ENCODE data around the gene BRIP1.
"Not testable (repeated sequence)": the region's sequence is repeated elsewhere in the genome, so short reads cannot be mapped to it uniquely, and the experiment has no call there.

Gene BRIP1

GRCh38 chr17:61687769-61688168 lies 175.6 kb downstream of the BRIP1 start:
- no peak for DNase-seq

- no peak for DNase-seq
These were observed 177.2 kb downstream of the BRIP1 start for GRCh38 chr17:61686113-61686512.

DNA sequence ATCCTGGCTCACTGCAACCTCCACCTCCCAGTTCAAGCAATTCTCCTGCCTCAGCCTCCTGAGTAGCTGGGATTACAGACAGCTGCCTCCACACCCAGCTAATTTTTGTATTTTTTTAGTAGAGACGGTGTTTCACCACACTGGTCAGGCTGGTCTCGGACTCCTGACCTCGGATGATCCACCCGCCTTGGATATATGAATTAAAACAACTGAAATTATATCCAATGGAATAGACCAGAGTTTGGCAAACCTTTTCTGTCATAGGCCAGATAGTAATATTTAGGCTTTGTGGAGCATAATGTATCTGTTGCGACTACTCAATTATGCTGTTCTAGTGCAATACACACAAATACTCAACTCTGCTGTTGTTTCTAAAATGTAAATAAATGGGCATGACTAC lies 178.5 kb downstream of the BRIP1 start:
- no peak for DNase-seq

DNA sequence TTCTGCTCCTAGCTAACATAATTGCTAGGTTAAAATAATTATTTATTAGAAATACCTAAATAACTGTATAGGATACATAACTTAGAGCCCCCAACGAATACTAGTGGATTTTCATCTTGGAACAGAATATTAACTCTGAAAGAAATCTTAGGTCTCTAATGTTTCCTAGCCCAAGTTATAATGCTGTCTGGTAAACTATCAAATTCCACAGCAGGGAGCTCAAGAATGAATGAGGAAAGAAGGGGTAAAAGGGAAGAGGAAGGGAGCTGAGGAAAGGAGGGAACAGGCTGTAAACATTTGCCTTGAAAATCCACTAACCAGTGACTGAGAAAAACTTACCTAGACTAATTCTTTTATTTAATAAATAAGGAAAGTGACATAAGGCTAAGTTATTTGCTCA lies 179.2 kb downstream of the BRIP1 start:
- DNase-seq: no peak

- no peak for DNase-seq
These were observed 179.9 kb downstream of the BRIP1 start for GRCh38 chr17:61683466-61683865.

- DNase-seq: no peak
These were observed 182.4 kb downstream of the BRIP1 start for GRCh38 chr17:61680921-61681320.

DNA sequence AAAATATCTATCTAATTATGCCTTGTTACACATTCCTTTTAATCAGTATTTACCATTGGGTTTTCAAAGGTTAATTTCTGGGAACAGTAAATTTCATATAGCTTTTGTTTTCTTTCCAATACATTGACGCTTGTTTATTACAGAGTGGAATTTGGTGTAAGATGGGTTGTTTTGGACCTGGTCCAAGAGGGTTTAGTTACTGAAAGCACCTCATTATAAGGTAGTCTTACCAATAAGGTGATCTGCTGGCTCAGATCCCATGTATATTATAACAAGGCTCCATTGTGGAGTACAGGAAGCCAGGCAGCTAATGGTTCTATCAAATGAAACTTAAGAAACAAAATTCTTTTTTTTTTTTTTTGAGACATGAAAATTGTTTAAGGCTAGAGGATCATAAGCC lies 185.0 kb downstream of the BRIP1 start:
- DNase-seq: no peak

GRCh38 chr17:61677150-61677811 lies 186.0 kb downstream of the BRIP1 start:
- not testable (repeated sequence) for DNase-seq

DNA sequence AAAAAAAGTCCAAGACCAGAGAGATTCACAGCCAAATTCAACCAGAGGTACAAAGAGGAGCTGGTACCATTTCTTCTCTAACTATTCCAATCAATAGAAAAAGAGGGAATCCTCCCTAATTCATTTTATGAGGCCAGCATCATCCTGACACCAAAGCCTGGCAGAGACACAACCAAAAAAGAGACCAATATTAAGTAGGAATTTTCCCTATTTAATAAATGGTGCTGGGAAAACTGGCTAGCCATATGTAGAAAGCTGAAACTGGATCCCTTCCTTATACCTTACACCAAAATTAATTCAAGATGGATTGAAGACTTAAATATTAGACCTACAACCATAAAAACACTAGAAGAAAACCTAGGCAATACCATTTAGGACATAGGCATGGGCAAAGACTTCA lies 186.8 kb downstream of the BRIP1 start:
- not testable (repeated sequence) for DNase-seq

DNA sequence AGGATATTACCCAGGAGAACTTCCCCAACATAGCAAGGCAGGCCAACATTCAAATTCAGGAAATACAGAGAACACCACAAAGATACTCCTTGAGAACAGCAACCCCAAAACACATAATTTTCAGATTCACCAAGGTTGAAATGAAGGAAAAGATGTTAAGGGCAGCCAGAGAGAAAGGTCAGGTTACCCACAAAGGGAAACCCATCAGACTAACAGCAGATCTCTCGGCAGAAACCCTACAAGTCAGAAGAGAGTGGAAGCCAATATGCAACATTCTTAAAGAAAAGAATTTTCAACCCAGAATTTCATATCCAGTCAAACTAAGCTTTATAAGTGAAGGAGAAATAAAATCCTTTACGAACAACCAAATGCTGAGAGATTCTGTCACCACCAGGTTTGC lies 188.7 kb downstream of the BRIP1 start:
- not testable (repeated sequence) for DNase-seq

GRCh38 chr17:61673019-61673897 lies 190.1 kb downstream of the BRIP1 start:
- not testable (repeated sequence) for DNase-seq

DNA sequence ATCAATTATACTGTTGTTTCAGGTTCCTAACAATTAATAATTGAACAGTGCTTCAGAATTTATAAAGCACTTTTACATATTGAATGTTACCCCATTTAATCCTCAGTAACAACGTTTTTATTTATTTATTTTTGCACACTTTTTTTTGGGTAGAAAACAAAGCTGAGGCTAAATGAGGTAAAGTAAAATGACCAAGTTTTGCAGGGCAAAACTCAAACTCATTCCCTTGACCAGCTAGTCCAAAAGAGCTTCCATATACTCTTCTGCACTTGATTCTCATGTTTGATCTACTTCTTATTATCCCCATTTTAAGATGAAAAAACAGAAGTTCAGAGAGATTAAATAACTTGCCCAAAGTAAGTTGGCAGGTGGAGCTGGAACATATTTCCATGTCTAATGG lies 191.2 kb downstream of the BRIP1 start:
- no peak for DNase-seq

- no peak for DNase-seq
These were observed 192.6 kb downstream of the BRIP1 start for GRCh38 chr17:61670691-61671090.

DNA sequence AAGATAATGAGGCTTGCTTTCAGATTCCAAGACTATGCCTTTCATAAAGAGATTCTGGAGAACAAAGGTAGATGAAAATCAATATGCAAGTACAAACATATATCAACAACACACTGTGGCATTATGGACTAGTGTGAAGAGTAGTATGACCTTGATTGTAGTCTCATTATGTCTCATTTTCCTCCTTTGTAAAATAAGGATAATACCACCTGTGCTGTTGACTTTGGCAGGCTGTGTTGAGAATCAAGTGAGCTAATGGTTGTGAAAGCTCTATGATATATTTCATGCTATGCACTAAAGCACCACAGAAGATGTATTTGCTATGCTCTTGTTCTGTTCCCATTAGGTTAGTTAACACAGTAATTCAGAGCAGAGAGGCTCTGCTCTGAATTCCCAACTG lies 193.8 kb downstream of the BRIP1 start:
- DNase-seq: no peak

GRCh38 chr17:61668486-61668885 lies 194.8 kb downstream of the BRIP1 start:
- no peak for DNase-seq

- not testable (repeated sequence) for DNase-seq
These were observed 196.8 kb downstream of the BRIP1 start for GRCh38 chr17:61666406-61667088.

- no peak for DNase-seq
These were observed 200.0 kb downstream of the BRIP1 start for GRCh38 chr17:61663310-61663709.

GRCh38 chr17:61662741-61663140 lies 200.6 kb downstream of the BRIP1 start:
- no peak for DNase-seq

- no peak for DNase-seq
These were observed 201.1 kb downstream of the BRIP1 start for GRCh38 chr17:61662186-61662585.

- DNase-seq: no peak
These were observed 202.4 kb downstream of the BRIP1 start for GRCh38 chr17:61660746-61661485.

GRCh38 chr17:61659437-61659836 lies 203.9 kb downstream of the BRIP1 start:
- no peak for DNase-seq

DNA sequence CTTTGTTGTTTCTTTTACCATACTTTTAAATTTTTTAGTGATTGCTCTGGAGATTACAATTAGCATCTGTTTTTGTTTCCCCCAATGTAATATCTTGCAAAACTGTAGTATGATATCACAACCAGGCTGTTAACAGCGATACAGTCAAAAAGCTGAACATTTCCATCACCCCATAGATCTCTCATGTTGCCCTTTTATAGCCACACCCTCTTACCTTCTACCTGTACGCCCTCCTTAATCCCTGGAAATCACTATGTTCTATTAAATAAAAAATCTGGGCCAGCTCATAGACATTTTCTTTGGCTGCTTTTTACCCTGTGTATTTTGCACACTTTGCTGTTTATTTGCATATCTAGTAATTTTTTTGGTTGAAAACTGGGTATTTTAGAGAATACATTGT lies 205.1 kb downstream of the BRIP1 start:
- no peak for DNase-seq

DNA sequence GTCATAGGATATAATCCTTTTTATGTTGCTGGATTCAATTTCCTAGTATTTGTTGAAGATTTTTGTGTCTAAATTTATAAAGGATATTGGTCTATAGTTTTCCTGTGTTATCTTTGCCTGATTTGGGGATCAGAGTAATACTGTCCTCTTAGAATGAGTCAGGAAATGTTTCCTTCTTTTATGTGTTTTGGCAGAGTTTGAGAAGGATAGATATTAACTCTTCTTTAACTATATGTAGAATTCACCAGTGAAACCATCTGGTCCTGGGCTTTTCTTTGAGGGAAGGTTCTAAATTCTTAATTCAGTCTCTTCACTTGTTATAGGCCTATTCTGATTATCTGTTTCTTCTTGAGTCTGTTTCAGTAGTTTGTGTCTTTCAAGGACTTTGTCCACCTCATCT lies 206.0 kb downstream of the BRIP1 start:
- DNase-seq: no peak
